SK-N-SH (cell line): Measurements from ENCODE around the gene ESPNL. TPM values are rescaled to one million over a fixed set of nuclear protein-coding genes. Genes with fewer than 3 reads are reported as not detected.

Experiments used
- CTCF ChIA-PET: fragments of 300-600, 350-600 bp; formaldehyde crosslinking; extraction: SDS; loops from one replicate; lab custom pipeline; 2021; lab: Yijun Ruan, JAX
- POLR2A ChIA-PET: fragments of 350-600 bp; sonication (Branson Sonifier 250); formaldehyde crosslinking; extraction: SDS; loops from one replicate; lab custom pipeline; 2020; ENCODE audit warnings: antibody characterized with exemption, inconsistent platforms; lab: Yijun Ruan, JAX
- DNase-seq: peaks from one replicate; pipeline ENCODE4 v3.0.0; 2012
- H2AFZ ChIP-seq: fragments of 200-600 bp; sonication (generic); 2 replicates; pipeline ENCODE4 v1.8.1; 2016; ENCODE audit warnings: antibody characterized with exemption, mild to moderate bottlenecking, low read depth
- H3F3A ChIP-seq: fragments of 200-600 bp; sonication (generic); replicated peaks from 2 replicates; pipeline ENCODE3; 2016; ENCODE audit warnings: antibody characterized with exemption, mild to moderate bottlenecking; ENCODE audit not compliant: insufficient read depth
- H3K27ac ChIP-seq, 2 experiments: fragments of 200-500 bp in 1 of 2; fragments of 200-600 bp in 1 of 2; sonication (Bioruptor generic) in 1 of 2; sonication (generic), shearing (Covaris generic) in 1 of 2; 2 replicates each; pipeline versions ENCODE4 v1.5.1 to v1.6.1; 2014 to 2016; ENCODE audit warnings: low read depth in 2 of 2, inconsistent platforms in 1 of 2, low read length in 1 of 2, mild to moderate bottlenecking in 1 of 2, mixed read lengths in 1 of 2
- H3K27me3 ChIP-seq: fragments of 200-600 bp; sonication (generic), shearing (Covaris generic); 2 replicates; pipeline ENCODE4 v1.6.1; 2016; ENCODE audit warnings: mixed run types; ENCODE audit not compliant: insufficient read depth
- H3K36me3 ChIP-seq, 2 experiments: fragments of 200-500 bp in 1 of 2; fragments of 200-600 bp in 1 of 2; sonication (Bioruptor generic) in 1 of 2; sonication (generic) in 1 of 2; replicated peaks in 1 of 2; 2 replicates each; pipeline versions ENCODE3 to v1.5.1; 2014 to 2016; ENCODE audit warnings: low read length in 1 of 2, mild to moderate bottlenecking in 1 of 2; ENCODE audit not compliant: insufficient read depth in 2 of 2, control insufficient read depth in 1 of 2
- H3K4me1 ChIP-seq, 2 experiments: fragments of 200-500 bp in 1 of 2; fragments of 200-600 bp in 1 of 2; sonication (Bioruptor generic) in 1 of 2; sonication (generic), shearing (Covaris generic) in 1 of 2; 2 replicates each; pipeline versions ENCODE4 v1.5.1 to v1.6.1; 2014 to 2016; ENCODE audit warnings: low read depth in 1 of 2, low read length in 1 of 2, mixed run types in 1 of 2; ENCODE audit not compliant: insufficient read depth in 2 of 2, control insufficient read depth in 1 of 2
- H3K4me2 ChIP-seq: fragments of 200-600 bp; sonication (generic), shearing (Covaris generic); 2 replicates; pipeline ENCODE4 v1.6.1; 2017; ENCODE audit warnings: mixed run types
- H3K4me3 ChIP-seq, 2 experiments: fragments of 200-500 bp in 1 of 2; fragments of 200-600 bp in 1 of 2; sonication (Bioruptor generic) in 1 of 2; sonication (generic), shearing (Covaris generic) in 1 of 2; 2 replicates each; pipeline versions ENCODE4 v1.5.1 to v1.8.1; 2014 to 2016; ENCODE audit warnings: low read depth in 2 of 2, inconsistent platforms in 1 of 2, low read length in 1 of 2, mild to moderate bottlenecking in 1 of 2, mixed read lengths in 1 of 2, moderate library complexity in 1 of 2
- H3K79me2 ChIP-seq: fragments of 200-600 bp; sonication (generic); 2 replicates; pipeline ENCODE4 v1.8.1; 2017; ENCODE audit warnings: mild to moderate bottlenecking; ENCODE audit not compliant: insufficient read depth
- H3K9ac ChIP-seq: fragments of 200-600 bp; sonication (generic); 2 replicates; pipeline ENCODE4 v1.6.1; 2017; ENCODE audit warnings: mixed run types
- H3K9me2 ChIP-seq: fragments of 200-600 bp; sonication (generic); 2 replicates; pipeline ENCODE4 v1.6.1; 2017; ENCODE audit warnings: mixed run types
- H3K9me3 ChIP-seq: fragments of 200-600 bp; sonication (generic); 2 replicates; pipeline ENCODE4 v1.6.1; 2017; ENCODE audit warnings: mixed run types, mild to moderate bottlenecking, moderate library complexity
- H4K20me1 ChIP-seq: fragments of 200-600 bp; sonication (generic); 2 replicates; pipeline ENCODE4 v1.6.1; 2017; ENCODE audit warnings: mild to moderate bottlenecking, mixed run types; ENCODE audit not compliant: insufficient read depth
- CHD2 ChIP-seq: fragments of 150-350 bp; IDR thresholded peaks from 2 replicates; pipeline ENCODE4 v1.6.1; 2018; ENCODE audit warnings: low read length; ENCODE audit not compliant: partially characterized antibody
- ELF1 ChIP-seq: IDR thresholded peaks from 2 replicates; pipeline ENCODE4 v1.4.0; 2012
- EZH2phosphoT487 ChIP-seq: fragments of 200-600 bp; sonication (generic); IDR thresholded peaks from 2 replicates; pipeline ENCODE4 v1.6.1; 2017; ENCODE audit warnings: low read depth, mixed run types, mild to moderate bottlenecking, antibody characterized with exemption, moderate library complexity, borderline replicate concordance
- FOXJ3 ChIP-seq: sonication (generic); formaldehyde crosslinking; IDR thresholded peaks from 2 replicates; pipeline ENCODE4 v1.5.1; 2020; ENCODE audit warnings: mild to moderate bottlenecking, missing genetic modification reagents
- MEF2A ChIP-seq: IDR thresholded peaks from 2 replicates; pipeline ENCODE4 v1.4.0; 2012; ENCODE audit warnings: low read depth, borderline replicate concordance
- NFIC ChIP-seq: IDR thresholded peaks from 2 replicates; pipeline ENCODE4 v1.4.0; 2012; ENCODE audit warnings: borderline replicate concordance
- NRF1 ChIP-seq: IDR thresholded peaks from 2 replicates; pipeline ENCODE4 v1.6.1; 2012; ENCODE audit warnings: low read depth, mild to moderate bottlenecking, low read length
- RAD21 ChIP-seq: IDR thresholded peaks from 2 replicates; pipeline ENCODE4 v1.6.1; 2012; ENCODE audit warnings: mild to moderate bottlenecking, low read length
- RCOR1 ChIP-seq: fragments of 150-350 bp; IDR thresholded peaks from 2 replicates; pipeline ENCODE4 v1.6.1; 2017; ENCODE audit warnings: antibody characterized with exemption, low read length
- SIN3A ChIP-seq: IDR thresholded peaks from 2 replicates; pipeline ENCODE4 v1.6.1; 2012; ENCODE audit warnings: low read depth, mild to moderate bottlenecking, low read length, moderate library complexity, borderline replicate concordance
- TAF1 ChIP-seq: IDR thresholded peaks from 2 replicates; pipeline ENCODE4 v1.6.1; 2012; ENCODE audit warnings: low read depth, mild to moderate bottlenecking, low read length, moderate library complexity, borderline replicate concordance
- TCF12 ChIP-seq: IDR thresholded peaks from 2 replicates; pipeline ENCODE4 v1.4.0; 2012
- WGBS: methylation state at CpG from one replicate; pipeline ENCODE4 v1.1.6; 2017; ENCODE audit warnings: low lambda C conversion rate; 5-methylcytosine and 5-hydroxymethylcytosine counted together
- polyA plus RNA-seq, 3 experiments: library from polyadenylated mRNA; depleted of rRNA; stranded (reverse); fragments of >200 nt; gene quantifications; 2 replicates each; pipeline ENCODE4 v1.2.3, GENCODE V29; 2012
- TF ChIP-seq, protein P1 (sequence below): fragments of 200-600 bp; sonication (generic); IDR thresholded peaks from 2 replicates; pipeline ENCODE4 v1.6.1; 2017; ENCODE audit warnings: antibody characterized with exemption, mild to moderate bottlenecking, moderate library complexity
- TF ChIP-seq, protein P2 (sequence below): fragments of 150-350 bp; IDR thresholded peaks from 2 replicates; pipeline ENCODE4 v1.6.1; 2016; ENCODE audit warnings: mild to moderate bottlenecking, low read depth, low read length
- TF ChIP-seq, protein P3 (sequence below): IDR thresholded peaks from 2 replicates; pipeline ENCODE4; 2012
- TF ChIP-seq, protein P4 (sequence below): IDR thresholded peaks from 2 replicates; pipeline ENCODE4 v1.4.0; 2012; ENCODE audit warnings: low read depth
- TF ChIP-seq, protein P5 (sequence below): IDR thresholded peaks from 2 replicates; pipeline ENCODE4 v1.4.0; 2012; ENCODE audit warnings: low read depth, borderline replicate concordance

The ESPNL gene
- polyA plus RNA-seq, 1 of the 3 experiments (the other 2 are of a cell fraction) = 0.05 TPM

DNA sequence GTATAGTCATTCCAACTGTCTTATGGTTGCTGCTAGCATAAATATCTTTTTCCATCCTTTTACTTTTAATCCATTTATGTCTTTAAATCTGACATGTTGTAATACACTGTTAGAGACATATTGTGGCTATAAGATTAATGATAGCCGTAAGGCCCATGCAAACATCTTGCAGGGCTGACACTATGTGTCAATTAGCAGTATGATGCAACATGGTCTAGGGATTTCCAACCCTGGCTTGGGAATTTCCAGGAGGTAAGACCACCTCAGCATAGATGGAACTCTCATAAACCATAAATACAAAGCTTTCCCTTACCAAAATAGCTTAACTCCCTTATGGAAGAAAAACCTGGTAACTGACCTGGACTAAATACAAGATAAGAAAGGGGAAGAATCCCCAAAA is 22.8 kb upstream of the ESPNL start:
- CTCF ChIA-PET = interaction anchor here (1.2 kb wide), 1 partner anchor 186 kb away, joined by 3 read pairs; no protein-coding TSS in a partner anchor
- H3K27ac ChIP-seq = no peak overlapping the region
- no peak overlapping the region for H3K4me3 ChIP-seq
- TF ChIP-seq EZH2phosphoT487 = no peak
- no peak for TF ChIP-seq ELF1
- TF ChIP-seq, all 33 proteins: peak for 0
- Histone ChIP-seq H3K4me1 (peaks cover 0 to 10% of the 10 kb centered on the region in 2 experiments; a peak in 1 of 4 replicates), H3K9me3 (no peaks in the 10 kb centered on the region), H3K36me3 (peaks cover 34 to 51% of the 10 kb centered on the region in 2 experiments), H3K4me2 (no peak overlapping the region), H2AFZ (no peak overlapping the region), H3K9me2 (no peaks in the 10 kb centered on the region), H3K79me2 (no peaks in the 10 kb centered on the region), H3K27me3 (no peaks in the 10 kb centered on the region), H3F3A (no peaks in the 10 kb centered on the region), H4K20me1 (no peaks in the 10 kb centered on the region), H3K9ac (no peak overlapping the region)
- no peak for DNase-seq
- 100% methylated on average over 1 of the region's 1 CpG for WGBS
- POLR2A ChIA-PET = no interaction called here

DNA sequence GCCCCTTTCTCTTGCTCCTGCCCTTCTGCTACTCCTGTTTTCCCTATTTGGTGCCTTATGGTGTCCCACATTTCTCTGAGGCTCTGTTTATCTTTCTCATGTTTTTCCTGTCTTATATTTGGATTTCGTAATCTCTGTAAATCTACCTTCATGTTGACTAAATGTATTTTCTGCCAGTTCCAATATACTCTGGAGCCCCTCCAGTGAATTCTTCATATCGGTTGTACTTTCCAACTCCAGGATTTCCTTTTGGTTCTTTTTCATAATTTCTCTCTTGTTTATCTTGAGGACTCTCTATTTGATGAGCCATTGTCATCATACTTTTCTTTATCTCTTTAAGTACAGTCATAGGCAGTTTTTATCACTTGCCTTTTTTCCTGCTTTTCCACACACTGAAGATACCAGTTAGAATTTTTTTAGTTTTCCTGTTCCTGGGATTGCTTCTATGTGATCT is 20.2 kb upstream of the ESPNL start:
- no peak for DNase-seq
- ChIA-PET POLR2A (no interaction called here), CTCF (no interaction called here)

DNA sequence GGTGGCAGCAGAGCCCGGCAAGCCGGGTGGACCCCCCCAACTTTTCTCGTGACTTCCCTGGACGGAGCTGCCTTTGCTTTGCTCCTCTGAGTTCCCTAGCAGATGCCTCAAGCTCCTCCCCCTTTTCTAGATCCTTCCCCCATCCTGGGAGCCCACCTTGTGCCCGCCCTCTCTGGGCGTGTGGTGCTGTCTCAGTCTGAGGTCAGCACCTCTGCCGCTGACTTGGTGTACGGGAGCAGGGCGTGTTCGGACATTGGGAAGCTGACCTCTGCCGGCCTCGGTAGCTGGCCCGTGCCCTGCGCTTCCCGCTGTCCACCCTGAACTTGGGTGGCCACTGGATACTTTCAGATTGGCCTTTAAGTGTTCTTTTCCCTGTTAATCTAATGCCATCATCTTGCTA is 19.6 kb upstream of the ESPNL start:
- H2AFZ ChIP-seq = no peak overlapping the region
- H3K27ac ChIP-seq = peak overlapping the region in 1 of 2 experiments; percentile 67; a peak in 2 of 4 replicates
- no peak overlapping the region; a peak in 1 of 4 replicates for H3K4me3 ChIP-seq
- ChIA-PET POLR2A (interaction anchor here (1.4 kb wide), 1 partner anchor 19 kb away, joined by 3 read pairs; the partner anchor contains the start of gene SCLY), CTCF (no interaction called here)
- no peaks in the 10 kb centered on the region for H4K20me1 ChIP-seq
- H3K9me2 ChIP-seq = no peaks in the 10 kb centered on the region
- no peak overlapping the region for H3K9ac ChIP-seq
- 98% methylated on average over 10 of the region's 15 CpGs for WGBS
- TF ChIP-seq, protein P1, sequence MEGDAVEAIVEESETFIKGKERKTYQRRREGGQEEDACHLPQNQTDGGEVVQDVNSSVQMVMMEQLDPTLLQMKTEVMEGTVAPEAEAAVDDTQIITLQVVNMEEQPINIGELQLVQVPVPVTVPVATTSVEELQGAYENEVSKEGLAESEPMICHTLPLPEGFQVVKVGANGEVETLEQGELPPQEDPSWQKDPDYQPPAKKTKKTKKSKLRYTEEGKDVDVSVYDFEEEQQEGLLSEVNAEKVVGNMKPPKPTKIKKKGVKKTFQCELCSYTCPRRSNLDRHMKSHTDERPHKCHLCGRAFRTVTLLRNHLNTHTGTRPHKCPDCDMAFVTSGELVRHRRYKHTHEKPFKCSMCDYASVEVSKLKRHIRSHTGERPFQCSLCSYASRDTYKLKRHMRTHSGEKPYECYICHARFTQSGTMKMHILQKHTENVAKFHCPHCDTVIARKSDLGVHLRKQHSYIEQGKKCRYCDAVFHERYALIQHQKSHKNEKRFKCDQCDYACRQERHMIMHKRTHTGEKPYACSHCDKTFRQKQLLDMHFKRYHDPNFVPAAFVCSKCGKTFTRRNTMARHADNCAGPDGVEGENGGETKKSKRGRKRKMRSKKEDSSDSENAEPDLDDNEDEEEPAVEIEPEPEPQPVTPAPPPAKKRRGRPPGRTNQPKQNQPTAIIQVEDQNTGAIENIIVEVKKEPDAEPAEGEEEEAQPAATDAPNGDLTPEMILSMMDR = no peak
- TF ChIP-seq NFIC = no peak
- no peak for TF ChIP-seq RAD21
- TF ChIP-seq SIN3A = no peak
- no peak for TF ChIP-seq EZH2phosphoT487
- TF ChIP-seq, protein P2, sequence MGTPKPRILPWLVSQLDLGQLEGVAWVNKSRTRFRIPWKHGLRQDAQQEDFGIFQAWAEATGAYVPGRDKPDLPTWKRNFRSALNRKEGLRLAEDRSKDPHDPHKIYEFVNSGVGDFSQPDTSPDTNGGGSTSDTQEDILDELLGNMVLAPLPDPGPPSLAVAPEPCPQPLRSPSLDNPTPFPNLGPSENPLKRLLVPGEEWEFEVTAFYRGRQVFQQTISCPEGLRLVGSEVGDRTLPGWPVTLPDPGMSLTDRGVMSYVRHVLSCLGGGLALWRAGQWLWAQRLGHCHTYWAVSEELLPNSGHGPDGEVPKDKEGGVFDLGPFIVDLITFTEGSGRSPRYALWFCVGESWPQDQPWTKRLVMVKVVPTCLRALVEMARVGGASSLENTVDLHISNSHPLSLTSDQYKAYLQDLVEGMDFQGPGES = no peak
- TF ChIP-seq RCOR1 = no peak
- TF ChIP-seq CHD2 = no peak
- TF ChIP-seq MEF2A = no peak
- TF ChIP-seq TAF1 = no peak
- TF ChIP-seq, protein P3, sequence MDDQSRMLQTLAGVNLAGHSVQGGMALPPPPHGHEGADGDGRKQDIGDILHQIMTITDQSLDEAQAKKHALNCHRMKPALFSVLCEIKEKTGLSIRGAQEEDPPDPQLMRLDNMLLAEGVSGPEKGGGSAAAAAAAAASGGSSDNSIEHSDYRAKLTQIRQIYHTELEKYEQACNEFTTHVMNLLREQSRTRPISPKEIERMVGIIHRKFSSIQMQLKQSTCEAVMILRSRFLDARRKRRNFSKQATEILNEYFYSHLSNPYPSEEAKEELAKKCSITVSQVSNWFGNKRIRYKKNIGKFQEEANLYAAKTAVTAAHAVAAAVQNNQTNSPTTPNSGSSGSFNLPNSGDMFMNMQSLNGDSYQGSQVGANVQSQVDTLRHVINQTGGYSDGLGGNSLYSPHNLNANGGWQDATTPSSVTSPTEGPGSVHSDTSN = no peak
- TF ChIP-seq, protein P4, sequence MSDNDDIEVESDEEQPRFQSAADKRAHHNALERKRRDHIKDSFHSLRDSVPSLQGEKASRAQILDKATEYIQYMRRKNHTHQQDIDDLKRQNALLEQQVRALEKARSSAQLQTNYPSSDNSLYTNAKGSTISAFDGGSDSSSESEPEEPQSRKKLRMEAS = no peak
- peaks cover 0 to 10% of the 10 kb centered on the region in 2 experiments; a peak in 1 of 4 replicates for H3K4me1 ChIP-seq
- no peaks in the 10 kb centered on the region for H3F3A ChIP-seq
- H3K4me2 ChIP-seq = no peak overlapping the region
- H3K79me2 ChIP-seq = no peaks in the 10 kb centered on the region
- H3K27me3 ChIP-seq = no peaks in the 10 kb centered on the region
- no peak for DNase-seq
- no peaks in the 10 kb centered on the region for H3K9me3 ChIP-seq
- peaks cover 40 to 47% of the 10 kb centered on the region in 2 experiments for H3K36me3 ChIP-seq

More for the DNA sequence above, 20.2 kb upstream of the ESPNL start:
- TF ChIP-seq NRF1 (no peak), TCF12 (no peak), MEF2A (no peak), FOXJ3 (CRISPR knock-in tag) (no peak), EZH2phosphoT487 (no peak)
- TF ChIP-seq, protein P5, sequence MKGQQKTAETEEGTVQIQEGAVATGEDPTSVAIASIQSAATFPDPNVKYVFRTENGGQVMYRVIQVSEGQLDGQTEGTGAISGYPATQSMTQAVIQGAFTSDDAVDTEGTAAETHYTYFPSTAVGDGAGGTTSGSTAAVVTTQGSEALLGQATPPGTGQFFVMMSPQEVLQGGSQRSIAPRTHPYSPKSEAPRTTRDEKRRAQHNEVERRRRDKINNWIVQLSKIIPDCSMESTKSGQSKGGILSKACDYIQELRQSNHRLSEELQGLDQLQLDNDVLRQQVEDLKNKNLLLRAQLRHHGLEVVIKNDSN = no peak
- Histone ChIP-seq H3K4me1 (peaks cover 0 to 10% of the 10 kb centered on the region in 2 experiments; a peak in 1 of 4 replicates), H3F3A (no peaks in the 10 kb centered on the region), H3K79me2 (no peaks in the 10 kb centered on the region), H4K20me1 (no peaks in the 10 kb centered on the region), H3K9ac (no peak overlapping the region), H3K36me3 (peaks cover 45 to 46% of the 10 kb centered on the region in 2 experiments), H3K9me3 (no peaks in the 10 kb centered on the region), H2AFZ (no peak overlapping the region), H3K4me2 (no peak overlapping the region), H3K27ac (no peak overlapping the region), H3K4me3 (no peak overlapping the region; a peak in 1 of 4 replicates), H3K9me2 (no peaks in the 10 kb centered on the region), H3K27me3 (no peaks in the 10 kb centered on the region)
- 88% methylated on average over 2 of the region's 2 CpGs for WGBS
